ENCODE measurements around the gene TGM5.

TGM5 gene

DNA sequence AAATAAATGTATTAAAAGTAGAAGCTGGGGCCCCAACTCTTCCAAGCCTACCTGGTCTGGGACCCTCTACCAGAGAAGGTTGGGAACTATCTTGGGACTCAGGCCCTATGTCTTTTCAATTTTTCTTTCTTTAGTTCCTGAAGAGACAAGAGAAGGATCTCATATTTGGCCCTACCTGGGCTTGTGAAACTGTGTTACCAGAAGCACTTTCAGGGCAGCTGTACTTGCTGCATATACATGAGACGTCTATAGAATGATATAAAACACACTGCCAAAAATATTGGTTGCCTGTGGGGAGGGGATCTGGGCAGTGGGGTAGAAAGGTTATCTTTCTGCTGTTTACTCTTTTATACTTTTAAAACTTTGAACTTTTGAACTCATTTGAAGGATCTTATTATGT is 45.3 kb downstream of the TGM5 start:
- H3K4me1 ChIP-seq (ENCODE audit: insufficient read depth, low read length): no peaks in the 10 kb centered on the region; the same call in 1 of the 2 replicates
- H3K4me3 ChIP-seq (ENCODE audit: low read length): no peak overlapping the region
- H3K9me3 ChIP-seq (ENCODE audit: insufficient read depth, low read depth, low read length): no peaks in the 10 kb centered on the region
- no peaks in the 10 kb centered on the region for H3K36me3 ChIP-seq (ENCODE audit: insufficient read depth, low read depth, low read length)
- no peak overlapping the region for H3K9ac ChIP-seq (ENCODE audit: low read depth, low read length)
- H3K27ac ChIP-seq (ENCODE audit: low read length): no peak overlapping the region
- H3K27me3 ChIP-seq (ENCODE audit: insufficient read depth, low read length): no peaks in the 10 kb centered on the region

DNA sequence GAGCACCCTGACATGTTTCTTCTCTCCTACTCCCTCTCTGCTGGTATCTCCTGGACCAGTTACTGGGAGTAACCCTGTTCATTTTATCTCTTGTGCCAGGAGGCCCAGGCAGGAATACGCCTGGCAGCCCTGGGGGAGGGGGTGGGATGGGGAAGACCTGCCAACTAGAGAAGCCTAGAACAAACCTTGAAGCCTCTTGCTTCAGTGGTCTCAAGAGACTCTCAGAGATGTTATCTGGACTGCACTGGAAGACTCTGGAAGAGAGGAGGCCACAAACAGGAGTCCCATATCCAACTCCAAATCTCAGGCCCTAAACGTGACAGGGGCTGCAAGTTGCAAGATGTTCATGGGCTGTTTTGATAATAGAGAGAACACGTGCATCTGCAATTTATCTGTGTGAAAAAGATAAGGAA is 45.7 kb downstream of the TGM5 start, which contains the start of gene EPB42:
EPB42 (minus strand) TSS at position 28 of the 413 bp plus-strand sequence. CDS start 193 bp downstream, outside the sequence.
- H3K9ac ChIP-seq (ENCODE audit: low read depth, low read length): no peak within 1 kb of the TSS
- H3K4me3 ChIP-seq (ENCODE audit: low read length): no peak within 1 kb of the TSS
- H3K27ac ChIP-seq (ENCODE audit: low read length): no peak within 1 kb of the TSS

DNA sequence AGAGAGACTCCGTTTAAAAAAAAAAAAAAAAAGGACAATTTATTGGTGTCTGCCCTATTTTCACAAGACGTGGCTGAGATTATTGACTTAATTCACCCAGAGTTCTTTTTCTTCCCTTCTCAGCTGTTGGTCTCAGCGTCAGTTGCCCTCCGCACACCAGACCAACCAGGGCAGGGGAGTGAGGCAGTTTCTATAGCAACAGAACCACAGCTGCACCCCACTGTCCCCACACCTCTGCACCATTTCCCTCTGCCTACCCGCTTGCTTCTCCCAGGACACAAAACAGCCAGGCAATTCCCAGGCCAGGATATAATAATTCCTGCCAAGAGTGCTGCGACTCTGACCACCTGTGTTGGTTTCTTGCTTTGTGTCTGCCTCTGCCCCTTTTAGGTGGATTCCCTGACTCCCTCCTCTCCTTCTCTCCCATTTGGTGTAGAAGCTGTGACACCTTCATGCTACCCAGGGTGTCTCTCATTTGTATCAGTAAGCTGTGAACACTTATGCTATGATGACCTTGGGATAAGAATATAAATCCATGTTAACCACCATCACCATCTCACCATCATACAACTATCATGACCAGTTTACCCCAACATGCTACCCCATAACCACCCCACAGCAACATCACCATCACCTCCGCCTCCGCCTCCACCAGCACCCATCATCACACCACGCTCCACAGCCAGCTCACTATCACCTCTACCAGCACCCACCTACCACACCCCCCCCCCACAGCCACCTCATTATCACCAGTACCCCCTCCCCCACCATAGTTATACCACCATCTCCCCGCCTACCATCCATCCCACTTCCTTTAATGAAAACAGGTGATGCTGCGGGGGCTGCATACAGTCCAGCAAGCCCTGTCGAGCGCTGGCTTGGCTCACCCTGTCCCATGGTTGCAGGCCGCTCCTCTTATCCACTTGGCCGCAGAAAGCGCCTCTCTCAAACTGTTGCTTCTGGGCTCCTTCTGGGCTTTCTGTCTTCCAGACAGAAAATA is 46.5 kb downstream of the TGM5 start:
- H3K9me3 ChIP-seq (ENCODE audit: insufficient read depth, low read depth, low read length): no peaks in the 10 kb centered on the region

More for the DNA sequence above, 45.7 kb downstream of the TGM5 start, which contains the start of gene EPB42:
- H3K36me3 ChIP-seq (ENCODE audit: insufficient read depth, low read depth, low read length): no peaks in the 10 kb centered on the region
- no peaks in the 10 kb centered on the region for H3K9me3 ChIP-seq (ENCODE audit: insufficient read depth, low read depth, low read length)
- H3K4me1 ChIP-seq (ENCODE audit: insufficient read depth, low read length): no peaks in the 10 kb centered on the region; the same call in 1 of the 2 replicates
- H3K27me3 ChIP-seq (ENCODE audit: insufficient read depth, low read length): no peaks in the 10 kb centered on the region

DNA sequence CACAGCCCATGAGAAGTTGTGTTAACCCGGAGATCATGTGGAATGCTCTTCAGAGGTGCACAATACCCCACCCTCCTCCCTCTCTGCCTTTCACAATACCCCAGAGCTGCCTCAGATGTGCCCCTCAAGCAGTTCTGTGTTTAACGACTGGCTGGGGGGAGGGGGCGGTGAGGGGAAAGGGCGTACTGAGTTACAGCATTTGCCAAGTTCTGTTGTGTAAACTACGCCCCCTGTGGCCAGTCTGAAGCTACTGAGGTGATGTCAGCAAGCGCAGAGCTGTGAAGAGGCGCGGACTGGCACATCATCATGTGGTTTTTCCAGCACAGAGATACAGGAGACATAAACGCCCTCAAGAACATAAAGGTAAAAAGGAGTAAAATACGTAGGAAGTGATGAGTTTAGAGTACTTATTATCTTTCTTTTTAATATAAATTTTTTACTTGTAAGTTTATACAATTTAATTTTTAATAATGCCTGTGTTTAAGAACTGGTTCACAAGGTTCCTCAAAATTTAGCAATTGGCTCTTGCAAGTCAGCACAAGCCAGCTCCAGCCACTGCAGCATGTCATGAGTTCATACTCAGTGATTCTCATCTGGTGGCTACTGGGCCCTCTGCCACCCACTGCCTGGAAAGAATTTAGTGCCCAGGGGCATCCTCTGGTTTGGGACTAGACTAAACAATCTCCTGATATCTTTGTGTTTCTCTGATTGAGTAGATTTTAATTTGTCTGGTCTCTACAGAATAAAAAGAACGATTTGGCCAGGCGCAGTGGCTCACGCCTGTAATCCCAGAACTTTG is 47.6 kb downstream of the TGM5 start:
- Histone ChIP-seq H3K4me3 (ENCODE audit: low read length) (no peak overlapping the region), H3K36me3 (ENCODE audit: insufficient read depth, low read depth, low read length) (no peaks in the 10 kb centered on the region), H3K9ac (ENCODE audit: low read depth, low read length) (no peak overlapping the region), H3K9me3 (ENCODE audit: insufficient read depth, low read depth, low read length) (no peaks in the 10 kb centered on the region), H3K4me1 (ENCODE audit: insufficient read depth, low read length) (no peaks in the 10 kb centered on the region; the same call in 1 of the 2 replicates), H3K27me3 (ENCODE audit: insufficient read depth, low read length) (no peaks in the 10 kb centered on the region), H3K27ac (ENCODE audit: low read length) (no peak overlapping the region)

More for the DNA sequence above, 46.5 kb downstream of the TGM5 start:
- Histone ChIP-seq H3K4me1 (ENCODE audit: insufficient read depth, low read length) (no peaks in the 10 kb centered on the region; the same call in 1 of the 2 replicates), H3K4me3 (ENCODE audit: low read length) (no peak overlapping the region), H3K36me3 (ENCODE audit: insufficient read depth, low read depth, low read length) (no peaks in the 10 kb centered on the region), H3K27me3 (ENCODE audit: insufficient read depth, low read length) (no peaks in the 10 kb centered on the region), H3K9ac (ENCODE audit: low read depth, low read length) (no peak overlapping the region), H3K27ac (ENCODE audit: low read length) (no peak overlapping the region)

DNA sequence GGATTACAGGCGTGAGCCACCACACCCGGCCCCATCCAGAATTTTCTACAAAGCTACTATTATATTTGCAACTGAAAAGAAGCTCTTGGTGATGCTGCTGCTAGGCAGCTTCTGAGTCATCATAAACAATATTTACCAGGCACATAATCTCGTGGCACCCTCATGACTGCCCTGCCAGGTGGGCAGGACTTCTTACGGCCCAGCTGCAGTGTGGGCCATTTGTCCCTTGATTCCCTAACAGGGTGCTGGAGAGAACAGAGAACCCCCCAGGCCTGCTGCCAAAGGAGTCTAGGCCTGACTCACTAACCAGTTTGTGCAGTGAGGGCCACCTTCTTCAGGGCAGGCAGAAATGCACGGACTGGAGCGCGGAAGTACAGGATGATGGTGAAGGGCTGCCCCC is 50.8 kb downstream of the TGM5 start:
- no peak overlapping the region for H3K27ac ChIP-seq (ENCODE audit: low read length)
- H3K9me3 ChIP-seq (ENCODE audit: insufficient read depth, low read depth, low read length): no peaks in the 10 kb centered on the region
- H3K4me3 ChIP-seq (ENCODE audit: low read length): no peak overlapping the region
- H3K4me1 ChIP-seq (ENCODE audit: insufficient read depth, low read length): no peaks in the 10 kb centered on the region; the same call in 1 of the 2 replicates
- no peaks in the 10 kb centered on the region for H3K36me3 ChIP-seq (ENCODE audit: insufficient read depth, low read depth, low read length)
- H3K27me3 ChIP-seq (ENCODE audit: insufficient read depth, low read length): no peaks in the 10 kb centered on the region
- no peak overlapping the region for H3K9ac ChIP-seq (ENCODE audit: low read depth, low read length)

DNA sequence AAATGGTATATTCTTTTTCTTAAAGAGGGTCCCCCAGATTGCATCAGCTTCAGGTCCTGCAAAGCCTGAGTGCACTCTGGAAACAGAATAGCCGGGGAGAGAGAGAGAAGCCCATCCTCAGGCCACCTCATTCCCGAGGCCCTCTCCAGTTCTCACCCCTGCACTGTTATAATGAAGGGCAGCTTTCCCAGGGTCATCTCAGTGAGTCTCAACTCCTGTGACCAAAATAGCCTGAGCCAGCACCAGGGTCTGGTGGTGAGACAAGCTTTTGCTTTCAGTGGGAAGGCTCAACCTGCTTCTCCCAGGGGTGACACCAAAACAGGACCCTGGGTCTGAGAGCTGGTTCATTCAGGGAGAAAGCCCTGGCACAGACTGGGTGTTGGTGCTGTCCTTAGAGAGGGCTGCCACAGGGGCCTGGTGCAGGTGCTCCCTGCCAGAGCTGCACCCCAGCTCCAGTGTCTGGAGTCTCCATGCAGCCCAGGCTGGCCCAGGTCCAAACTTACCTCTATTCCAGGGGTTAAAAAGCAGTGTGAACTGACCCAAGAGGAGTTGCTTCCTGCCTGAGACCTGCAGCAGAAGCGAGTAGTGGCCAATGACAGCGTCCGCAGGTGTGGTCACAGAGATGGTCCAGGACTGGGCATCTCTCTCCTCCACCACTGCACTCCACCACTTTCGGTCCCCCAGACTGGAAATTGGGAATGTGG is 52.0 kb downstream of the TGM5 start:
- H3K9ac ChIP-seq (ENCODE audit: low read depth, low read length): no peak overlapping the region
- no peaks in the 10 kb centered on the region for H3K36me3 ChIP-seq (ENCODE audit: insufficient read depth, low read depth, low read length)
- H3K27me3 ChIP-seq (ENCODE audit: insufficient read depth, low read length): no peaks in the 10 kb centered on the region; the same call in 1 of the 2 replicates
- H3K4me3 ChIP-seq (ENCODE audit: low read length): no peak overlapping the region
- H3K27ac ChIP-seq (ENCODE audit: low read length): no peak overlapping the region
- no peaks in the 10 kb centered on the region; the same call in 1 of the 2 replicates for H3K4me1 ChIP-seq (ENCODE audit: insufficient read depth, low read length)
- no peaks in the 10 kb centered on the region; the same call in 1 of the 2 replicates for H3K9me3 ChIP-seq (ENCODE audit: insufficient read depth, low read depth, low read length)

DNA sequence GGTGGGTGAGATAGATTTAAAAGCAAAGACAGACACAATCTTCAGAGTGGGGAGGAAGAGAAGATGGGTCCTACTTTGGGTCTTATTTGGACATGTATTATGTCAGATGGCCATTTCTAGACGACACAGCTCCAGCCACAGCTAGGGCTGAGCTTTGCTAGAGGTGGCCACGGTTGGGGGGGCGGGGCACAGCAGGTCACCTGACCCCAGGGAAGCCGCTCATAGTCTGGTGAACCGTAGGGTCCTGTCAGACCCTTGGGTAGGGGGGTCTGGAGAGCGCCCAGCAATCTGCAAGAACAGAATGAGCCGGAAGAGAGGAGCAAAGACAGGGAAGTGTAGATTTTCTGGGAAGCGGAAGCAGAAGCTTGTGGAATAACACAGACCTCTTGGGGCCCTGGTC is 52.6 kb downstream of the TGM5 start:
- no peaks in the 10 kb centered on the region for H3K36me3 ChIP-seq (ENCODE audit: insufficient read depth, low read depth, low read length)
- no peaks in the 10 kb centered on the region; the same call in 1 of the 2 replicates for H3K4me1 ChIP-seq (ENCODE audit: insufficient read depth, low read length)
- no peak overlapping the region for H3K27ac ChIP-seq (ENCODE audit: low read length)
- no peaks in the 10 kb centered on the region; the same call in 1 of the 2 replicates for H3K9me3 ChIP-seq (ENCODE audit: insufficient read depth, low read depth, low read length)
- no peak overlapping the region for H3K4me3 ChIP-seq (ENCODE audit: low read length)
- no peaks in the 10 kb centered on the region; the same call in 1 of the 2 replicates for H3K27me3 ChIP-seq (ENCODE audit: insufficient read depth, low read length)
- no peak overlapping the region for H3K9ac ChIP-seq (ENCODE audit: low read depth, low read length)

DNA sequence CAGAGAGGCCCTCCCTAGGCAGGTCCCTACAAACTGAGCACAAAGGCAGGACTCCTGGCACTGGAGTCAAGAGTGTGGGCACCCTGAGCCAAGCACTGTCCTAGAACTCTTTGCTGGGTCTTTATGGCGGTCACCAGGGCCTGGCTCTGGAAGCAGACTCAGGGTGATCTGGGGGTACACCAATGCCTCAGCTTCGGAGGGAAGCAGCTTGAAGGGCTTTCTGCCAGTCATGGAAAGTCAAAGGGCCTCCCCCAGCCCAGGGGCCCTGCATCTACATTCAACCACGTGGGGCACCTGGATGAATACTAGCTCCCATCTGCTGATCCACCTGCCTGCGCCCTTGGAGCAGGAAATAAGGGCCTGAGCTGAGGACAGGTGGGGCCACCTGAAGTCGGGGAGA is 53.3 kb downstream of the TGM5 start:
- no peaks in the 10 kb centered on the region for H3K36me3 ChIP-seq (ENCODE audit: insufficient read depth, low read depth, low read length)
- no peak overlapping the region for H3K27ac ChIP-seq (ENCODE audit: low read length)
- H3K4me1 ChIP-seq (ENCODE audit: insufficient read depth, low read length): no peaks in the 10 kb centered on the region
- no peaks in the 10 kb centered on the region; the same call in 1 of the 2 replicates for H3K27me3 ChIP-seq (ENCODE audit: insufficient read depth, low read length)
- H3K9me3 ChIP-seq (ENCODE audit: insufficient read depth, low read depth, low read length): no peaks in the 10 kb centered on the region; the same call in 1 of the 2 replicates
- no peak overlapping the region for H3K9ac ChIP-seq (ENCODE audit: low read depth, low read length)
- H3K4me3 ChIP-seq (ENCODE audit: low read length): no peak overlapping the region

DNA sequence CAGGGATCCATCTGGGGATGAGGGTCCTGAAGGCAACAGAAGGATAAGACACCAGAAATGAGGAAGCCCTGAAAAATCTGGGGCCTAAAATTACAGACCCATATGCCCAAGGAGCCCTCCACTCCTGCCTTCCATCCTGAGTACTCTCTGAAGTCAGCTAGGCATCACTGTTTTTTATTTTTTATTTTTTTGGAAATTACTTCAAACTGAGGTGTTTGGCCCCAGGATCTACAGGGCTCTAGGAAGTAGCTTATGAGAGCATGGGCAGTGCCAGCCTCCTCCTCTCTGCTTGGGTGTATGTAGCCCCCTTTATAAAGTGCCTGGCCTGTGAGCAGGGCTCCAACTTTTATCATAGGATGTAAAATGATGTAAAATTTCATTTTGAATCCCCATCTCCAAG is 53.8 kb downstream of the TGM5 start:
- no peaks in the 10 kb centered on the region; the same call in 1 of the 2 replicates for H3K9me3 ChIP-seq (ENCODE audit: insufficient read depth, low read depth, low read length)
- no peak overlapping the region for H3K9ac ChIP-seq (ENCODE audit: low read depth, low read length)
- H3K27ac ChIP-seq (ENCODE audit: low read length): no peak overlapping the region
- H3K36me3 ChIP-seq (ENCODE audit: insufficient read depth, low read depth, low read length): no peaks in the 10 kb centered on the region
- no peak overlapping the region for H3K4me3 ChIP-seq (ENCODE audit: low read length)
- H3K27me3 ChIP-seq (ENCODE audit: insufficient read depth, low read length): no peaks in the 10 kb centered on the region; the same call in 1 of the 2 replicates
- no peaks in the 10 kb centered on the region for H3K4me1 ChIP-seq (ENCODE audit: insufficient read depth, low read length)

DNA sequence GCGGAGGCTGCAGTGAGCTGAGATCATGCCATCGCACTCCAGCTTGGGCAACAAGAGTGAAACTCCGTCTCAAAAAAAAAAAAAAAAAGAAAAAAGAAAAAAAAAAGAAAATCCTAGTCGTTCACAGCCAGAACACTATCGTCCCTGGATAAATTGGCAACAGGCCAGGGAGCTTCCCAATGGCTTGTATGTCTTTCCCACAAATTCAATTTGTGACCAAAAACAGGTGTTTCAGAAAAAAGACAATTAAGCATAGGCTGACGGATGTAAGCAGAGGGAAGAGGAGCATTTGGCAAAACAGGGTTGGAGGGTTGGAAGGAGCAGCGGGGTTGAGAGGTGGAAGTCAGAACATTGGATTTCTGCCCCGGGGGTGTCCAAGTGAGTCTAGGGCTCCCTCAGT is 54.4 kb downstream of the TGM5 start:
- Histone ChIP-seq H3K27me3 (ENCODE audit: insufficient read depth, low read length) (no peaks in the 10 kb centered on the region; the same call in 1 of the 2 replicates), H3K9me3 (ENCODE audit: insufficient read depth, low read depth, low read length) (no peaks in the 10 kb centered on the region; the same call in 1 of the 2 replicates), H3K4me1 (ENCODE audit: insufficient read depth, low read length) (no peaks in the 10 kb centered on the region), H3K4me3 (ENCODE audit: low read length) (no peak overlapping the region), H3K9ac (ENCODE audit: low read depth, low read length) (no peak overlapping the region), H3K27ac (ENCODE audit: low read length) (no peak overlapping the region), H3K36me3 (ENCODE audit: insufficient read depth, low read depth, low read length) (no peaks in the 10 kb centered on the region)

Data from iPS-20b (cell line).